Parathyroid adenoma (tissue), 2 donors: Measurements from ENCODE around the gene GRIK4.

Source experiments
- H2AFZ ChIP-seq: fragments of 300-600 bp; sonication (generic); one replicate; pipeline ENCODE4 v1.7.0; 2017; ENCODE audit warnings: antibody characterized with exemption, mild to moderate bottlenecking
- H3K27ac ChIP-seq: fragments of 300-600 bp; sonication (generic); one replicate; pipeline ENCODE4 v1.7.0; 2017
- H3K27me3 ChIP-seq: fragments of 300-600 bp; sonication (generic); one replicate; pipeline ENCODE4 v1.7.0; 2017; ENCODE audit warnings: low read length; ENCODE audit not compliant: control insufficient read depth, insufficient read depth
- H3K36me3 ChIP-seq: fragments of 300-600 bp; sonication (generic); one replicate; pipeline ENCODE4 v1.7.0; 2017; ENCODE audit warnings: low read length; ENCODE audit not compliant: control insufficient read depth, insufficient read depth
- H3K4me1 ChIP-seq: fragments of 300-600 bp; sonication (generic); one replicate; pipeline ENCODE4 v1.7.0; 2017; ENCODE audit warnings: control low read depth
- H3K4me2 ChIP-seq: fragments of 300-600 bp; sonication (generic); one replicate; pipeline ENCODE4 v1.7.0; 2017; ENCODE audit warnings: low read length
- H3K4me3 ChIP-seq: fragments of 300-600 bp; sonication (generic); one replicate; pipeline ENCODE4 v1.7.0; 2017; ENCODE audit warnings: low read depth, low read length
- H3K79me2 ChIP-seq: fragments of 300-600 bp; sonication (generic); one replicate; pipeline ENCODE4 v1.7.0; 2017; ENCODE audit warnings: control low read depth
- H3K9ac ChIP-seq: fragments of 300-600 bp; sonication (generic); one replicate; pipeline ENCODE4 v1.7.0; 2017; ENCODE audit warnings: mild to moderate bottlenecking
- H3K9me3 ChIP-seq: fragments of 300-600 bp; sonication (generic); one replicate; pipeline ENCODE4 v1.7.0; 2017; ENCODE audit warnings: low read length; ENCODE audit not compliant: control insufficient read depth
- CTCF ChIP-seq: fragments of 300-600 bp; sonication (generic); IDR thresholded peaks from one replicate; pipeline ENCODE4 v1.7.0; 2017; ENCODE audit warnings: antibody characterized with exemption, mild to moderate bottlenecking
- donor health status: primary hyperparathyroidism.

GRIK4 gene

DNA sequence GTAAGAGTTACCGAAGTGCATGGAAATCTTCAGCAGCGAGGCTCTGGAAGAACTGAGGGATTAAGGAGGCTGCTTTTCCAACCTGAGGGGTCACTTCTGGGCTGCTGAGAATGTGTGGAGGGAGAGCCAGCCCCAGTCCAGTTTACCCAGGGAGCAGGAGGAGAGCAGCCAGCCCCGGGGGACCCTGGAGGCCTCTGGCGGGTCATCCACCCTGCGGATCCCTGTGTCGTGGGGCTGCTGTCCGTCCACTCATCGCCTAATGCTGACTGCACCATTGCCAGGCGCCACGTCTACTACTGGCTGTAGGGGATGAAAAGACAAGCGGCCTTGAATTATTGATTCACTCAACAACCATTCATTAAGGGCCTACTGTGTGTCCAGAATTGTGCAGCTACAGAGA is 283.6 kb downstream of the GRIK4 start:
- Histone ChIP-seq H3K9me3 (no peaks in the 10 kb centered on the region), H3K27ac (no peak overlapping the region), H3K27me3 (no peaks in the 10 kb centered on the region), H3K36me3 (no peaks in the 10 kb centered on the region), H3K4me3 (no peak overlapping the region), H3K79me2 (no peaks in the 10 kb centered on the region), H3K9ac (no peak overlapping the region), H3K4me1 (no peaks in the 10 kb centered on the region), H2AFZ (no peak overlapping the region), H3K4me2 (no peak overlapping the region)
- TF ChIP-seq CTCF: no peak

GRCh38 chr11:120797143-120797542 is 285.6 kb downstream of the GRIK4 start:
- no peaks in the 10 kb centered on the region for H3K79me2 ChIP-seq
- H2AFZ ChIP-seq: no peak overlapping the region
- H3K4me3 ChIP-seq: no peak overlapping the region
- no peaks in the 10 kb centered on the region for H3K4me1 ChIP-seq
- no peak overlapping the region for H3K9ac ChIP-seq
- H3K36me3 ChIP-seq: no peaks in the 10 kb centered on the region
- no peaks in the 10 kb centered on the region for H3K9me3 ChIP-seq
- no peaks in the 10 kb centered on the region for H3K27me3 ChIP-seq
- no peak for TF ChIP-seq CTCF
- no peak overlapping the region for H3K27ac ChIP-seq
- H3K4me2 ChIP-seq: no peak overlapping the region

- Histone ChIP-seq H3K9ac (no peak overlapping the region), H3K9me3 (no peaks in the 10 kb centered on the region), H2AFZ (no peak overlapping the region), H3K4me1 (no peaks in the 10 kb centered on the region), H3K36me3 (no peaks in the 10 kb centered on the region), H3K79me2 (no peaks in the 10 kb centered on the region), H3K27ac (no peak overlapping the region), H3K4me3 (no peak overlapping the region), H3K27me3 (no peaks in the 10 kb centered on the region), H3K4me2 (no peak overlapping the region)
- TF ChIP-seq CTCF: no peak
These were observed 287.3 kb downstream of the GRIK4 start for GRCh38 chr11:120798854-120799253.

DNA sequence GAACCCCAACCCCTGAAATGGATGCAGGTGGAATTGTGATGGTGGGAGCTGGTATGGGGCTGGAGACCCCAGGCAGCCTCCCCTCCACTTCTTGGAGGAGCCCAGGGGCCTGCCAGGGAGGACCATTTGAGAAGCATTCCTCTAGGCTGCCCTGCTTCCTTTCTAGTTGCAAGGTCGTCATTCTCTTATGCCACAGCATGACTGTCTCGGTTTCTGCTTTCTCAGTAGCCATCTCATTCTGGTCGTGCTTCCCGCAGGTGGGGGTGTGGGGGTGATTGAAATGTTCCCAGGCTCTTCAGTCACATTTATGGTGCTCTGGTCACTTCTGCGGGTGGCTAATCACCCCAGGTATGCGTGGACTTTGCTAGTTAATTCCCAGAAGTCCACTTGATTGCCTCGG is 288.7 kb downstream of the GRIK4 start:
- H3K9me3 ChIP-seq: no peaks in the 10 kb centered on the region
- H3K27ac ChIP-seq: no peak overlapping the region
- H3K27me3 ChIP-seq: no peaks in the 10 kb centered on the region
- no peak overlapping the region for H3K4me3 ChIP-seq
- no peaks in the 10 kb centered on the region for H3K79me2 ChIP-seq
- H3K9ac ChIP-seq: no peak overlapping the region
- H3K4me1 ChIP-seq: no peaks in the 10 kb centered on the region
- H3K36me3 ChIP-seq: no peaks in the 10 kb centered on the region
- no peak overlapping the region for H3K4me2 ChIP-seq
- H2AFZ ChIP-seq: no peak overlapping the region
- TF ChIP-seq CTCF: no peak

GRCh38 chr11:120801801-120802689 is 290.5 kb downstream of the GRIK4 start:
- Histone ChIP-seq H3K27me3 (no peaks in the 10 kb centered on the region), H3K79me2 (no peaks in the 10 kb centered on the region), H3K36me3 (no peaks in the 10 kb centered on the region), H3K4me3 (no peak overlapping the region), H3K27ac (no peak overlapping the region), H3K4me2 (no peak overlapping the region), H2AFZ (no peak overlapping the region), H3K9ac (no peak overlapping the region), H3K4me1 (peaks cover under 1% of the 10 kb centered on the region), H3K9me3 (no peaks in the 10 kb centered on the region)
- peak; percentile 73 for TF ChIP-seq CTCF
